Osteocyte (in vitro differentiated cells): ENCODE measurements around the gene CAPN13. TPM values are rescaled to one million over a fixed set of nuclear protein-coding genes. Genes with fewer than 3 reads are reported as not detected.

Source experiments
- DNase-seq: peaks from one replicate; pipeline ENCODE4 v3.0.0; 2021; ENCODE audit warnings: mixed read lengths; ENCODE audit not compliant: unreplicated experiment; ENCODE audit errors: extremely low spot score
- H3K27ac Mint-ChIP-seq: one replicate; pipeline ENCODE4 v1.8.0; 2021; ENCODE audit warnings: mild to moderate bottlenecking, mixed read lengths; ENCODE audit not compliant: unreplicated experiment
- H3K27me3 Mint-ChIP-seq: one replicate; pipeline ENCODE4 v1.8.0; 2021; ENCODE audit warnings: mixed read lengths; ENCODE audit not compliant: unreplicated experiment
- H3K36me3 Mint-ChIP-seq: one replicate; pipeline ENCODE4 v1.8.0; 2021; ENCODE audit warnings: mixed read lengths; ENCODE audit not compliant: unreplicated experiment
- H3K4me1 Mint-ChIP-seq: one replicate; pipeline ENCODE4 v1.8.0; 2021; ENCODE audit warnings: mixed read lengths; ENCODE audit not compliant: unreplicated experiment
- H3K4me3 Mint-ChIP-seq: one replicate; pipeline ENCODE4 v1.8.0; 2021; ENCODE audit warnings: mild to moderate bottlenecking, moderate library complexity, mixed read lengths; ENCODE audit not compliant: unreplicated experiment
- H3K9me3 Mint-ChIP-seq: one replicate; pipeline ENCODE4 v1.8.0; 2021; ENCODE audit warnings: mixed read lengths; ENCODE audit not compliant: unreplicated experiment
- long read RNA-seq: library from polyadenylated mRNA; unstranded; transcript quantifications from one replicate; pipeline ENCODE4 v2.0.0, GENCODE V29; 2021
- total RNA-seq: library from RNA; stranded (reverse); gene quantifications from 2 replicates; pipeline ENCODE4 v1.2.1, GENCODE V29; 2021
- TF ChIP-seq, protein P1 (sequence below): fragments of 200-600 bp; sonication (generic); IDR thresholded peaks from 2 replicates; pipeline ENCODE4 v1.5.0; 2021; ENCODE audit warnings: antibody characterized with exemption, mild to moderate bottlenecking, moderate library complexity

CAPN13 gene, protein sequence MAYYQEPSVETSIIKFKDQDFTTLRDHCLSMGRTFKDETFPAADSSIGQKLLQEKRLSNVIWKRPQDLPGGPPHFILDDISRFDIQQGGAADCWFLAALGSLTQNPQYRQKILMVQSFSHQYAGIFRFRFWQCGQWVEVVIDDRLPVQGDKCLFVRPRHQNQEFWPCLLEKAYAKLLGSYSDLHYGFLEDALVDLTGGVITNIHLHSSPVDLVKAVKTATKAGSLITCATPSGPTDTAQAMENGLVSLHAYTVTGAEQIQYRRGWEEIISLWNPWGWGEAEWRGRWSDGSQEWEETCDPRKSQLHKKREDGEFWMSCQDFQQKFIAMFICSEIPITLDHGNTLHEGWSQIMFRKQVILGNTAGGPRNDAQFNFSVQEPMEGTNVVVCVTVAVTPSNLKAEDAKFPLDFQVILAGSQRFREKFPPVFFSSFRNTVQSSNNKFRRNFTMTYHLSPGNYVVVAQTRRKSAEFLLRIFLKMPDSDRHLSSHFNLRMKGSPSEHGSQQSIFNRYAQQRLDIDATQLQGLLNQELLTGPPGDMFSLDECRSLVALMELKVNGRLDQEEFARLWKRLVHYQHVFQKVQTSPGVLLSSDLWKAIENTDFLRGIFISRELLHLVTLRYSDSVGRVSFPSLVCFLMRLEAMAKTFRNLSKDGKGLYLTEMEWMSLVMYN
- total RNA-seq, result not detected in 2 replicates
- long read RNA-seq, result 0 reads

DNA sequence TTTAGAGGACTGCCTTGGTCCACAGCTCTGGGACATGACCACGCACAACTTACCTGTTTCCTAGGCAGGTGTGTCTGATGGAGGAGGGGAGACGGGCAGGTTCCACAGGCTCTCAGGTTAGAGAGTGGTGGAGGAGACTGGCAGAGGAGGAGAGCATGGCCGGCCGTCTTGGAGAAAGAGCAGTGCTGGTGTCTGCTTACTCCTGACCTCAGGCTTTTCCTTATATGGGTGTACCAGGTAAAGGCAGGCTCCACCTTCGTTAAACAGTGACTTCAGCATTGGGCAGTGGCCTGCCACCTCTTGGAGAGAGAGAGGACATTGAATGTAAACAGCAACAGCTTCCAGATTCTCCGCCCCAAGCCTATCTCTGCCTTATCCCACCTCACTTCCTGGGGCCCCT is at the start of gene CAPN13:
CAPN13 (minus strand) TSS at position 198 of the 400 bp plus-strand sequence. CDS start 20,121 bp downstream, outside the sequence.
- no peak within 1 kb of the TSS for H3K27ac Mint-ChIP-seq
- H3K4me1 Mint-ChIP-seq, result no peaks in the 10 kb centered on the region
- TF ChIP-seq, protein P1, sequence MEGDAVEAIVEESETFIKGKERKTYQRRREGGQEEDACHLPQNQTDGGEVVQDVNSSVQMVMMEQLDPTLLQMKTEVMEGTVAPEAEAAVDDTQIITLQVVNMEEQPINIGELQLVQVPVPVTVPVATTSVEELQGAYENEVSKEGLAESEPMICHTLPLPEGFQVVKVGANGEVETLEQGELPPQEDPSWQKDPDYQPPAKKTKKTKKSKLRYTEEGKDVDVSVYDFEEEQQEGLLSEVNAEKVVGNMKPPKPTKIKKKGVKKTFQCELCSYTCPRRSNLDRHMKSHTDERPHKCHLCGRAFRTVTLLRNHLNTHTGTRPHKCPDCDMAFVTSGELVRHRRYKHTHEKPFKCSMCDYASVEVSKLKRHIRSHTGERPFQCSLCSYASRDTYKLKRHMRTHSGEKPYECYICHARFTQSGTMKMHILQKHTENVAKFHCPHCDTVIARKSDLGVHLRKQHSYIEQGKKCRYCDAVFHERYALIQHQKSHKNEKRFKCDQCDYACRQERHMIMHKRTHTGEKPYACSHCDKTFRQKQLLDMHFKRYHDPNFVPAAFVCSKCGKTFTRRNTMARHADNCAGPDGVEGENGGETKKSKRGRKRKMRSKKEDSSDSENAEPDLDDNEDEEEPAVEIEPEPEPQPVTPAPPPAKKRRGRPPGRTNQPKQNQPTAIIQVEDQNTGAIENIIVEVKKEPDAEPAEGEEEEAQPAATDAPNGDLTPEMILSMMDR, result no peak
- peaks cover 2% of the 10 kb centered on the region for H3K27me3 Mint-ChIP-seq
- H3K9me3 Mint-ChIP-seq, result no peaks in the 10 kb centered on the region
- H3K36me3 Mint-ChIP-seq, result no peaks in the 10 kb centered on the region
- no peak for DNase-seq
- no peak within 1 kb of the TSS for H3K4me3 Mint-ChIP-seq

DNA sequence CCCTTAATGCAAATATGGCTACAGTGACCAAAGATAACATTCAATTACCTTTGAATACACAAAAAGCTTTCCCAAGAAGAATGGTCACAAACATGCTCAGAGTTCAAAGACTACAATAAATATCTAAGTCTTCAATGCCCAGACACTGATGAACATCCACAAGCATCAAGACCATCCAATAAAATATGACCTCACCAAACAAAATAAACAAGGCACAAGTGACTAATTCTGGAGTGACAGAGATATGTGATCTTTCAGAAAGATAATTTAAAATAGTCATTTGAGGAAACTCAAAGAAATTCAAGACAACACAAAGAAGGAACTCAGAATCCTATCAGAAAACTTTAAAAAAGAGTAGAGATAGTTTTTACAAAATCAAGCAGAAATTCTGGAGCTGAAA is 40.6 kb upstream of the CAPN13 start:
- Mint-ChIP-seq H3K9me3 (peaks cover 10% of the 10 kb centered on the region), H3K27me3 (peaks cover 2% of the 10 kb centered on the region), H3K27ac (no peak overlapping the region), H3K36me3 (no peaks in the 10 kb centered on the region), H3K4me3 (no peak overlapping the region), H3K4me1 (no peaks in the 10 kb centered on the region)
- TF ChIP-seq, protein P1, result no peak
- DNase-seq, result no peak

DNA sequence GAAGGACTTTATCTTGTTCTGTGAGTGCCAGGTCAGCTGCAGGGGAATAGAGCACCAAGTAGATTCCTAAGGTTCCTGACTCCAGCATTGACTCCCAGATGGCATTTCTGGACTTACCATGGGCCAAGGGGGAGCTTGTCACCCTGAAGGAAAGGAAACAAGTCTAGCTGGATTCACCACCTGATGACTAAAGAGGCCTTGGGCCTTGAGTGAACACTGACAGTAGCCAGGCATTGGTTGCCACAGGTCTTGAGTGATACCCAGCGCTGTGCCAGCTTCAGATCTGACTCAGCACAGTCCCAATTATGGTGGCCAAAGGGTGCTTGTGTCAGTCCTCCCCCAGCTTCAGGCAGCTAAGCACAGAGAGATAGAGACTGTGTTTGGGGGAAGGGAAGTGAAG is 40.1 kb upstream of the CAPN13 start:
- Mint-ChIP-seq H3K4me3 (no peak overlapping the region), H3K36me3 (no peaks in the 10 kb centered on the region), H3K9me3 (peaks cover 10% of the 10 kb centered on the region), H3K27ac (no peak overlapping the region), H3K27me3 (peaks cover 2% of the 10 kb centered on the region), H3K4me1 (no peaks in the 10 kb centered on the region)
- TF ChIP-seq, protein P1, result no peak
- DNase-seq, result no peak

DNA sequence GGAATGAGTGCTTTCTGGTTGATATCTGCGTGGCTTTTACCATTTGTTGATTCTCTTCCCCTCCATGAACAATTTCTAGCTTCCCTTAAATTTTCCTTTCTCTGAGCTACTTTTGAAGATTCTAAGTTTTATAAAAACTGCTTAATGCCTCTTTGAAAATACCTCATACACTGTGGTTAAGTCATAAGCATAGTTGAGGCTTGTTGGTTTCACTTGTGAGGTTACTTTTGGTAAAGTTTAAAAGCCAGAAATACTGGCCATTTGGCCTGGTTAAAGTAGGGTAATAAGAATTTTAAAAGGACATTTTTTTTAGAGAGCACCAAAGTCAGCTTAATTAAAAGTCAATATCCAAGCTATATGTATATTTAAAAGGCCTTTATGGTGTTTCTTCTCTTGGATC is 21.3 kb upstream of the CAPN13 start:
- Mint-ChIP-seq H3K36me3 (no peaks in the 10 kb centered on the region), H3K27me3 (no peaks in the 10 kb centered on the region), H3K4me1 (no peaks in the 10 kb centered on the region), H3K9me3 (peaks cover 8% of the 10 kb centered on the region), H3K27ac (no peak overlapping the region), H3K4me3 (no peak overlapping the region)
- TF ChIP-seq, protein P1, result no peak
- DNase-seq, result no peak

DNA sequence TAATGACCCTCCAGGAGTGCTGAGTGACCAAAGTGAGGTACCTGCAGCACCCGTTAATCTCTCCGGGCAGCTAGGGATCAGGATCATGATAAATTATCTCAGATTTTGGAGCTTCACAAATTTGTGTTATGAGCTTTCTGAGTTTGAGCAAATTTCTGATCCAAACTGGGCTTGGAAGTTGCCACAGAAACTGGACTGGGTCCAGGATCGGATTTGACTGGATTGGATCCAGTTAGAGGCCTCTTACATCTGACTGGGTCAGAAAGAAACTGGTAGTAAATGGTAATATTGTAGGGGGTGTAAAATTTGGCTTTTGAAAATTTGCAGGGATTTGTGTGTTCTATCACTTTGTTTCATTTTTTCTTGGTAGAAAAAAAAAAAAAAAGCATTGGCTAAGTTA is 19.7 kb upstream of the CAPN13 start:
- H3K9me3 Mint-ChIP-seq, result peaks cover 8% of the 10 kb centered on the region
- DNase-seq, result no peak
- H3K27ac Mint-ChIP-seq, result no peak overlapping the region
- H3K4me1 Mint-ChIP-seq, result no peaks in the 10 kb centered on the region
- no peaks in the 10 kb centered on the region for H3K27me3 Mint-ChIP-seq
- TF ChIP-seq, protein P1, result no peak
- no peak overlapping the region for H3K4me3 Mint-ChIP-seq
- no peaks in the 10 kb centered on the region for H3K36me3 Mint-ChIP-seq
